Mononuclear cell (primary cell): ENCODE results near the gene ACER3. TPM values are rescaled to one million over a fixed set of nuclear protein-coding genes. Genes with fewer than 3 reads are reported as not detected.
"Not testable (repeated sequence)": the region's sequence is repeated elsewhere in the genome, so short reads cannot be mapped to it uniquely, and the experiment has no call there.

Experiments used
- H3K27me3 ChIP-seq: 2 replicates; pipeline ENCODE4 v1.6.0; 2011; ENCODE audit warnings: low read length, control low read depth; ENCODE audit not compliant: insufficient read depth
- H3K4me1 ChIP-seq: 2 replicates; pipeline ENCODE4 v1.5.1; 2011; ENCODE audit warnings: mild to moderate bottlenecking, low read length, control low read depth; ENCODE audit not compliant: insufficient read depth
- H3K4me3 ChIP-seq: 2 replicates; pipeline ENCODE4 v1.5.1; 2011; ENCODE audit warnings: mild to moderate bottlenecking, low read length, moderate library complexity
- H3K9me3 ChIP-seq: 2 replicates; pipeline ENCODE4 v1.5.1; 2011; ENCODE audit warnings: low read depth, mild to moderate bottlenecking, control low read depth, low read length
- total RNA-seq: library from RNA; depleted of rRNA; stranded (reverse); fragments of >200 nt; gene quantifications from one replicate; pipeline ENCODE4 v1.2.3, GENCODE V29; 2012

ACER3 gene
- total RNA-seq, 1 donor: 13.6 TPM

DNA sequence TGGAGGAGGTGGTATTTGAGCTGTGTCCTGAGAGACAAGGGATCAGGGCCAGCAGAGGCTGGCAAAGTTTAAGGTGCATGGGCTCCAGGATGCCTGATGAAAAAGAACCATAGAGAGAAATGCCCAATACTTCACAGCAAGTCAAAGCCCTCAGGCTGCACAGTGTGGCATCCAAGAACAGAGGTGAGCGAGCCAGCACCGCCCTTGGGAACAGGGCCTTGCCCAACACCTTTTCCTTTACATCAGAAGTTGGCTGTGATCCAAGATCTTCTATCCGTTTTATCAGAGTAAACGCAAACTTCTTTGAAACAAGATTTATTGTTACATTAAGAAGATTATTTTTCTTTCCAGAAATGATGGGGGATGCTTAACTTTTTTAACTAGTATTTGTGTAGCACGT is 174.9 kb downstream of the ACER3 start:
- H3K4me1 ChIP-seq: peaks cover 24% of the 10 kb centered on the region
- no peak overlapping the region for H3K4me3 ChIP-seq
- H3K9me3 ChIP-seq: no peaks in the 10 kb centered on the region
- peaks cover 21% of the 10 kb centered on the region for H3K27me3 ChIP-seq

GRCh38 chr11:77036398-77036797 is 175.7 kb downstream of the ACER3 start:
- Histone ChIP-seq H3K4me3 (no peak overlapping the region), H3K9me3 (no peaks in the 10 kb centered on the region), H3K27me3 (peaks cover 27% of the 10 kb centered on the region), H3K4me1 (peaks cover 24% of the 10 kb centered on the region)

GRCh38 chr11:77037057-77037456 is 176.3 kb downstream of the ACER3 start:
- Histone ChIP-seq H3K4me1 (peaks cover 24% of the 10 kb centered on the region), H3K27me3 (peaks cover 27% of the 10 kb centered on the region), H3K4me3 (no peak overlapping the region), H3K9me3 (no peaks in the 10 kb centered on the region)

DNA sequence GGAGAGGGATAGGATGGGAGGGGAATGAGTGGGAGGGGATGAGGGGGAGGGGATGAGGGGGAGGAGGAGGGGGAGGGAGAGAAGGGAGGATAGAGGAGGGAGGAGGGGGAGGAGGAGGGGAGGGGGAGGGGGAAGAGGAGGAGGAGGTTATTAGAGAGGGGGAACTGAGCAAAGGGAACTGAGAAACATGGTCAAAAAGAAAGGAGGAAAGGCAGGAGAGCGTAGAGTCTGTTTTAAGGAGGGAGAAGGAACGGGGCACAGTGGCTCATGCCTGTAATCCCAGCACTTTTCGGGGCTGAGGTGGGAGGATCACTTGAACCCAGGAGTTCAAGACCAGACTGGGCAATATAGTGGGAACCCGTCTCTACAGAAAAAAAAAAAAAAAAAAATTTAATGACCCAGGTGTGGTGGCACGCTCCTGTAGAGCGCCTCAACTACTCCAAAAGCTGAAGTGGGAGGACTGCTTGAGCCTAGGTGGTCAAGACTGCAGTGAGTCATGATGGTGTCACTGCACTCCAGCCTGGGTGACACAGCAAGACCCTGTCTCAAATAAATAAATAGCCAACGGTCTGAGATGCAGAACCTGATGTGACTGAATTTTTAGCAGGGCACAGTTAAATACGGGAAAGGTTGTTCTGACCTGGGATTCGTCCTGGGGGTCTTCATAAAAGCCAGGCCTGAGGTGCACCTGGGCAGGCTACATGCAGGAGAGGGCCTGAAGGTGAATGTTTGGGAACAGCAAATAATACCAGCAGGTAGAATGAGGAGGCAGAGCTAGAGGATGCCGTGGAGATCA is 177.5 kb downstream of the ACER3 start:
- Histone ChIP-seq H3K4me1 (peaks cover 24% of the 10 kb centered on the region), H3K27me3 (peaks cover 27% of the 10 kb centered on the region), H3K9me3 (no peaks in the 10 kb centered on the region), H3K4me3 (no peak overlapping the region)

DNA sequence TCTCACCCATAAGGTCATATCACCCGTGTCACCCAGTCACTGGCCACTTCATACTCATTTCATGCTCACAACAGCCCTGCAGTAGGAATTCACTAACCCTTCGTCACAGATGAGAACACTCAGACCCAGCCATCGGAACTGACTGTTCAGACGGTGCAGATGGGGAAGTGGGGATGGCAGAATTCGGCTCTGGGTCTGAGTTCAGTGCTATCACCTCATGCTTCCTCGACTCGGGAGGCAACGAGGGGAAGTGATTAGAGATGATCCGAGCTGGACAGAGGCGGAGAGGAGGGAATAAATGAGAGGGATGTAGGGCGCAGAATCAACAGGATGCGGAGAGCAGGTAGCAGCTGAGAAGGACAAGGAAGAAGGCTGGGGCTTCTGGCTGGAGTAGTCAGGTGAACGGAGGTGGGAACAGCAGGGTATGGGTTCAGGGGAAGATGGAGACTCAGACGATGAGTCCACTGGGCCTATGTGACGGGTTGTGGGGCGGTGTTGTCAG is 178.2 kb downstream of the ACER3 start:
- Histone ChIP-seq H3K9me3 (no peaks in the 10 kb centered on the region), H3K27me3 (peaks cover 27% of the 10 kb centered on the region), H3K4me3 (no peak overlapping the region)

DNA sequence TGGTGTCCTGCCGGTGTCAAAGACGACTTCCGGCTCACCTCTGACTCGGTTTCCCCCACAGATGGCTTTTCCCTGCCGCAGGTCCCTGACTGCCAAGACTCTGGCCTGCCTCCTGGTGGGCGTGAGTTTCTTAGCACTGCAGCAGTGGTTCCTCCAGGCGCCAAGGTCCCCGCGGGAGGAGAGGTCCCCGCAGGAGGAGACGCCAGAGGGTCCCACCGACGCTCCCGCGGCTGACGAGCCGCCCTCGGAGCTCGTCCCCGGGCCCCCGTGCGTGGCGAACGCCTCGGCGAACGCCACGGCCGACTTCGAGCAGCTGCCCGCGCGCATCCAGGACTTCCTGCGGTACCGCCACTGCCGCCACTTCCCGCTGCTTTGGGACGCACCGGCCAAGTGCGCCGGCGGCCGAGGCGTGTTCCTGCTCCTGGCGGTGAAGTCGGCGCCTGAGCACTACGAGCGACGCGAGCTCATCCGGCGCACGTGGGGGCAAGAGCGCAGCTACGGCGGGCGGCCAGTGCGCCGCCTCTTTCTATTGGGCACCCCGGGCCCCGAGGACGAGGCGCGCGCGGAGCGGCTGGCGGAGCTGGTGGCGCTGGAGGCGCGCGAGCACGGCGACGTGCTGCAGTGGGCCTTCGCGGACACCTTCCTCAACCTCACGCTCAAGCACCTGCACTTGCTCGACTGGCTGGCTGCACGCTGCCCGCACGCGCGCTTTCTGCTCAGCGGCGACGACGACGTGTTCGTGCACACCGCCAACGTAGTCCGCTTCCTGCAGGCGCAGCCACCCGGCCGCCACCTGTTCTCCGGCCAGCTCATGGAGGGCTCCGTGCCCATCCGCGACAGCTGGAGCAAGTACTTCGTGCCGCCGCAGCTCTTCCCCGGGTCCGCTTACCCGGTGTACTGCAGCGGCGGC is 179.0 kb downstream of the ACER3 start:
- Histone ChIP-seq H3K27me3 (peaks cover 30% of the 10 kb centered on the region), H3K4me1 (peaks cover 24% of the 10 kb centered on the region), H3K9me3 (no peaks in the 10 kb centered on the region), H3K4me3 (no peak overlapping the region)

More for the DNA sequence above, 178.2 kb downstream of the ACER3 start:
- H3K4me1 ChIP-seq: peaks cover 24% of the 10 kb centered on the region

- peaks cover 36% of the 10 kb centered on the region for H3K27me3 ChIP-seq
Measured at GRCh38 chr11:77040401-77040777, 179.7 kb downstream of the ACER3 start.

GRCh38 chr11:77040889-77041288 is 180.2 kb downstream of the ACER3 start:
- H3K9me3 ChIP-seq: no peaks in the 10 kb centered on the region
- no peak overlapping the region for H3K4me3 ChIP-seq
- peaks cover 41% of the 10 kb centered on the region for H3K27me3 ChIP-seq
- H3K4me1 ChIP-seq: peaks cover 21% of the 10 kb centered on the region

More at GRCh38 chr11:77040401-77040777, 179.7 kb downstream of the ACER3 start:
- Histone ChIP-seq H3K4me3 (no peak overlapping the region), H3K4me1 (peaks cover 22% of the 10 kb centered on the region), H3K9me3 (no peaks in the 10 kb centered on the region)

DNA sequence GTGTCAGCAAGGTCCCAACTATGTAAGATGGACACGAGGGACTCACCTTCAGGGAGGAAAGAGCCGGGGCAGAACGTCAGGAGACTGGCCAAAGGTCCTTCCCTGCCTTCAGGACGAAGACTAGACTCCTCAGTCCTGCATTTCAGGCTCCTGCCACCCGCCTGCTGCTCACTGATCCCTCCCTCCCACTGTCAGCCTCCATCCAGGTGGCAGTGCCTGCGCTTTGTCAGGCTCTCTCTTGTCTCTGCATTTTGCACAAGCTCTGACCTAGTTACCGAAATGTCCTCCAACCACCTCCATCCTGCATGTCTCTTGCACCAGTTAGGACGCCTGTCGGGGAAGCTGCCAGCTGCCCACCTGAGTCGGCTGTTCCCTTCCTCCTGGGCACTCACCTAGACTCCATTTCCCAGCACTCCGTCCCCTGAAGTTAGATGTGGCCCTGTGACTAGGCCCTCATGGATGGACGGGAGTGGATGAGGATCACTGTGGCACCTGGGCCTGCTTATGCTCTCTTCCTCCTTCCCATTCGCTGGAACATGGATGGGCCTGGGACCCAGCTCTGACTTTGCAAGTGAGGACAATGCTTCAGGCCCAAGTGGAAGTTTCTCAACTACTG is 181.5 kb downstream of the ACER3 start:
- Histone ChIP-seq H3K4me3 (no peak overlapping the region), H3K4me1 (peaks cover 27% of the 10 kb centered on the region), H3K9me3 (no peaks in the 10 kb centered on the region), H3K27me3 (peaks cover 42% of the 10 kb centered on the region)

GRCh38 chr11:77044356-77044755 is 183.6 kb downstream of the ACER3 start:
- H3K9me3 ChIP-seq: no peaks in the 10 kb centered on the region
- H3K27me3 ChIP-seq: peaks cover 34% of the 10 kb centered on the region

DNA sequence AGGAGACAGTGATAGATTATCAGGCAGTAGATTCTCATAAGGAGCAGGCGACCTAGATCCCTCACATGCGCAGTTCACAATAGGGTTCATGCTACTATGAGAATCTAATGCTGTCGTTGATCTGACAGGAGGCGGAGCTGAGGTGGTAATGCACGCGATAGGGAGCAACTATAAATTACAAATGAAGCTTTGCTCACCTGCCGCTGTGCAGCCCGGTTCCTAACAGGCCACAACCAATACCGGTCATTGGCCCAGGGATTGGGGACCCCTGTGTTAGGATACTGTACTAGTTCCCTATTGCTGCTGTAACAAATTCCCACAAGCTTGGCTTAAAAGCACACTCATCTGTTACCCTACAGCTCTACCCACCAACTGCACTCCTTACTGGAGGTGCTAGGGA is 184.2 kb downstream of the ACER3 start:
- Histone ChIP-seq H3K9me3 (no peaks in the 10 kb centered on the region), H3K27me3 (peaks cover 29% of the 10 kb centered on the region), H3K4me3 (no peak overlapping the region), H3K4me1 (peaks cover 14% of the 10 kb centered on the region)

More at GRCh38 chr11:77044356-77044755, 183.6 kb downstream of the ACER3 start:
- H3K4me1 ChIP-seq: peaks cover 19% of the 10 kb centered on the region
- H3K4me3 ChIP-seq: no peak overlapping the region

DNA sequence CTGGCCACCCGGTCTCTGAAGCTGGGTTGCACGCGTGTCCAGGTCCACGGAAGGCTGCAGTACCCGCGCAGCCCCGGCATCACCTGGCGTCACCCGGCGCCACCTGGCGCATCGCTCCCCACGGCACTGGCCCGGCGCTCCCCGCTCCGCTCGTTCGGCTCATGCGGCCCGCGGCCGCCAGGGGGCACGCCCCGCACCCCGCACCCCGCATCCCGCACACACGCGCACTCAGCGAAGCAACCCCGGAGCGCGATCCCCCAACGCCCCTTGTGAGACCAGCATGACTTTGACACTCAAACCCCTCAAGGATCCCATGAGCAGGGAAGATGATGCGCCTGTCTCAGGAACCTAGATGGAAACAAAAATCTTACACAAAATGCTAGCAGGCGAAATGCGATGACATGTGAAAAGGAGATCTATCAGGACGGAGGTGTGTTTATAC is 185.4 kb downstream of the ACER3 start:
- no peak overlapping the region for H3K4me3 ChIP-seq
- peaks cover 20% of the 10 kb centered on the region for H3K27me3 ChIP-seq
- no peaks in the 10 kb centered on the region for H3K9me3 ChIP-seq
- H3K4me1 ChIP-seq: peaks cover 12% of the 10 kb centered on the region

- peaks cover 18% of the 10 kb centered on the region for H3K27me3 ChIP-seq
- peaks cover 12% of the 10 kb centered on the region for H3K4me1 ChIP-seq
- peak overlapping the region; percentile 29 for H3K4me3 ChIP-seq
- H3K9me3 ChIP-seq: no peaks in the 10 kb centered on the region
Measured at GRCh38 chr11:77047007-77047927, 186.5 kb downstream of the ACER3 start.

- H3K4me3 ChIP-seq, H3K9me3 ChIP-seq: not testable (repeated sequence)
- Histone ChIP-seq H3K27me3 (peaks cover 18% of the 10 kb centered on the region), H3K4me1 (peaks cover 12% of the 10 kb centered on the region)
Measured at GRCh38 chr11:77047928-77048446, 187.3 kb downstream of the ACER3 start.
